ENCODE data around the gene ADGRG4. TPM values are rescaled to one million over a fixed set of nuclear protein-coding genes. Genes with fewer than 3 reads are reported as not detected.

The ADGRG4 gene
- total RNA-seq, 2 donors from 2014 or later = 0.03 TPM; not detected in 1

GRCh38 chrX:136318895-136319597 is 18.3 kb downstream of the ADGRG4 start:
- H3K36me3 ChIP-seq = no peaks in the 10 kb centered on the region
- H3K9me3 ChIP-seq = no peaks in the 10 kb centered on the region
- H3K9ac ChIP-seq (ENCODE audit: low read depth in 2 of 2, low read length in 2 of 2) = no peak overlapping the region
- no peak overlapping the region for H3K4me3 ChIP-seq
- DNase-seq = no peak
- no peaks in the 10 kb centered on the region for H3K27me3 ChIP-seq
- TF ChIP-seq CTCF (IDR thresholded peaks at IDR 0.05) = no peak
- H3K27ac ChIP-seq = no peak overlapping the region
- no peaks in the 10 kb centered on the region for H3K4me1 ChIP-seq
- intact Hi-C loops (cut with DNase I) = no loop called here

GRCh38 chrX:136319600-136319999 is 18.8 kb downstream of the ADGRG4 start:
- DNase-seq = no peak
- intact Hi-C loops (cut with DNase I) = no loop called here
- TF ChIP-seq CTCF (IDR thresholded peaks at IDR 0.05) = no peak
- H3K4me3 ChIP-seq = no peak overlapping the region
- H3K36me3 ChIP-seq = no peaks in the 10 kb centered on the region
- H3K9me3 ChIP-seq = no peaks in the 10 kb centered on the region
- H3K27ac ChIP-seq = no peak overlapping the region
- no peaks in the 10 kb centered on the region for H3K27me3 ChIP-seq
- H3K9ac ChIP-seq (ENCODE audit: low read depth in 2 of 2, low read length in 2 of 2) = no peak overlapping the region
- H3K4me1 ChIP-seq = no peaks in the 10 kb centered on the region

GRCh38 chrX:136321532-136321931 is 20.8 kb downstream of the ADGRG4 start:
- Histone ChIP-seq H3K27me3 (no peaks in the 10 kb centered on the region), H3K4me1 (no peaks in the 10 kb centered on the region), H3K9ac (ENCODE audit: low read depth in 2 of 2, low read length in 2 of 2) (no peak overlapping the region), H3K9me3 (no peaks in the 10 kb centered on the region), H3K27ac (no peak overlapping the region), H3K4me3 (no peak overlapping the region), H3K36me3 (no peaks in the 10 kb centered on the region)
- TF ChIP-seq CTCF (IDR thresholded peaks at IDR 0.05) = no peak
- DNase-seq = no peak
- intact Hi-C loops (cut with DNase I) = no loop called here

- DNase-seq = no peak
- Histone ChIP-seq H3K9ac (ENCODE audit: low read depth in 2 of 2, low read length in 2 of 2) (no peak overlapping the region), H3K27ac (no peak overlapping the region), H3K27me3 (no peaks in the 10 kb centered on the region), H3K4me1 (no peaks in the 10 kb centered on the region), H3K4me3 (no peak overlapping the region), H3K9me3 (no peaks in the 10 kb centered on the region), H3K36me3 (no peaks in the 10 kb centered on the region)
- intact Hi-C loops (cut with DNase I) = no loop called here
- TF ChIP-seq CTCF (IDR thresholded peaks at IDR 0.05) = no peak
These were observed 21.3 kb downstream of the ADGRG4 start for GRCh38 chrX:136322064-136322463.

- Histone ChIP-seq H3K9me3 (no peaks in the 10 kb centered on the region), H3K9ac (ENCODE audit: low read depth in 2 of 2, low read length in 2 of 2) (no peak overlapping the region), H3K27ac (no peak overlapping the region), H3K4me1 (no peaks in the 10 kb centered on the region), H3K36me3 (no peaks in the 10 kb centered on the region), H3K27me3 (no peaks in the 10 kb centered on the region), H3K4me3 (no peak overlapping the region)
- intact Hi-C loops (cut with DNase I) = no loop called here
- TF ChIP-seq CTCF (IDR thresholded peaks at IDR 0.05) = no peak
- DNase-seq = no peak
These were observed 24.6 kb downstream of the ADGRG4 start for GRCh38 chrX:136325377-136325776.
